Thymus (tissue), 11 donors: ENCODE results near the gene RTCA. TPM values are rescaled to one million over a fixed set of nuclear protein-coding genes. Genes with fewer than 3 reads are reported as not detected.
"Not testable (repeated sequence)": the region's sequence is repeated elsewhere in the genome, so short reads cannot be mapped to it uniquely, and the experiment has no call there.

Source experiments
- DNase-seq, 9 donors: peaks; one replicate each; pipeline ENCODE4 v3.0.0-alpha.2; 2013; ENCODE audit warnings: low spot score in 9 of 9, low read depth in 6 of 9, missing footprints in 1 of 9
- H3K27ac ChIP-seq, 2 donors: one replicate each; pipeline ENCODE4 v1.5.1; 2013; ENCODE audit warnings: control low read depth in 1 of 2, low read depth in 1 of 2, low read length in 1 of 2, mild to moderate bottlenecking in 1 of 2, moderate library complexity in 1 of 2
- H3K27me3 ChIP-seq, 2 donors: one replicate each; pipeline ENCODE4 v1.5.1; 2013; ENCODE audit warnings: low read length in 1 of 2; ENCODE audit not compliant: control insufficient read depth in 2 of 2, insufficient read depth in 1 of 2
- H3K36me3 ChIP-seq, 2 donors: one replicate each; pipeline ENCODE4 v1.5.1; 2013; ENCODE audit warnings: low read length in 1 of 2, mild to moderate bottlenecking in 1 of 2, moderate library complexity in 1 of 2; ENCODE audit not compliant: control insufficient read depth in 2 of 2, insufficient read depth in 2 of 2
- H3K4me1 ChIP-seq, 2 donors: one replicate each; pipeline ENCODE4 v1.5.1; 2013; ENCODE audit warnings: low read length in 2 of 2; ENCODE audit not compliant: control insufficient read depth in 2 of 2, insufficient read depth in 2 of 2
- H3K4me3 ChIP-seq, 2 donors: one replicate each; pipeline ENCODE4 v1.5.1; 2013; ENCODE audit warnings: low read length in 2 of 2, control low read depth in 1 of 2, mild to moderate bottlenecking in 1 of 2
- H3K9me3 ChIP-seq, 2 donors: one replicate each; pipeline ENCODE4 v1.5.1; 2013; ENCODE audit warnings: low read length in 1 of 2, mild to moderate bottlenecking in 1 of 2; ENCODE audit not compliant: control insufficient read depth in 2 of 2, insufficient read depth in 1 of 2
- WGBS: extraction: QIAGEN DNeasy Blood & Tissue Kit; methylation state at CpG from one replicate; pipeline ENCODE4 v1.1.7; 2013; 5-methylcytosine and 5-hydroxymethylcytosine counted together
- polyA plus RNA-seq: library from polyadenylated mRNA; stranded (reverse); fragments of 200-250 nt; gene quantifications from one replicate; pipeline ENCODE4 v1.2.3, GENCODE V29; 2013
- total RNA-seq: library from RNA; stranded (reverse); fragments of 120-200 nt; gene quantifications from one replicate; pipeline ENCODE4 v1.2.4, GENCODE V29; 2013
- donor health status: healthy.

The RTCA gene
- total and polyA plus RNA-seq, 2 donors: 29.5 to 35.3 TPM

DNA sequence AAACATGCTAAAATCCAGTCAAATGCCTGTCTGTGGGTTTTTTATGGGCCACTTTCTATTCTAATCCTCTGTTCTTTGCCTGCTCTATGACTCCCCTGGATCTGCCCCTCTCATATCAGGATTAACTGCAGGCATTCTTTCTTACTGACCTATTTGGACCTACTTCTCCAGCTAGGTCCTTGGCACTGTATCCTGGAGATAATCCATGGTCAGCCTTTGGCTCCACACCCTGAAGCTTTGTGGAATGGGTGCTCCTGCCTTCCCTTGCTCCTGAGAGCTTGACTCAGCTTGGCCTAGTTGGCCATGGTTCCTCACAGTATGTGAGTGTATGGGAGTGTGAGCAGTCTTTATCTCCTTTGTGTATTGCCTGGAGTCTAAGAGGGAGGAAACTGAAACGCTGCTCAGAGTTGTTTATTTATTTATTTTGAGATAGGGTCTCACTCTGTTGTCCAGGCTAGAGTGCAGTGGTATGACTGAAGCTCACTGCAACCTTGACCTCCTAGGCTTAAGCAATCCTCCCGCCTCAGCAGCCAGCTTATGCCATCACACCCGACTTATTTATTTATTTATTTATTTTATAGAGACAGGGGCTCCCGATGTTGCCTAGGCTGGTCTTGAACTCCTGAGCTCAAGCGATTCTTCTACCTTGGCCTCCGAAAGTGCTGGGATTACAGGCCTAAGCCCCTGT is 57.5 kb downstream of the RTCA start:
- no peak for DNase-seq
- H3K36me3 ChIP-seq: no peaks in the 10 kb centered on the region
- WGBS: 87% methylated on average over 6 of the region's 6 CpGs

DNA sequence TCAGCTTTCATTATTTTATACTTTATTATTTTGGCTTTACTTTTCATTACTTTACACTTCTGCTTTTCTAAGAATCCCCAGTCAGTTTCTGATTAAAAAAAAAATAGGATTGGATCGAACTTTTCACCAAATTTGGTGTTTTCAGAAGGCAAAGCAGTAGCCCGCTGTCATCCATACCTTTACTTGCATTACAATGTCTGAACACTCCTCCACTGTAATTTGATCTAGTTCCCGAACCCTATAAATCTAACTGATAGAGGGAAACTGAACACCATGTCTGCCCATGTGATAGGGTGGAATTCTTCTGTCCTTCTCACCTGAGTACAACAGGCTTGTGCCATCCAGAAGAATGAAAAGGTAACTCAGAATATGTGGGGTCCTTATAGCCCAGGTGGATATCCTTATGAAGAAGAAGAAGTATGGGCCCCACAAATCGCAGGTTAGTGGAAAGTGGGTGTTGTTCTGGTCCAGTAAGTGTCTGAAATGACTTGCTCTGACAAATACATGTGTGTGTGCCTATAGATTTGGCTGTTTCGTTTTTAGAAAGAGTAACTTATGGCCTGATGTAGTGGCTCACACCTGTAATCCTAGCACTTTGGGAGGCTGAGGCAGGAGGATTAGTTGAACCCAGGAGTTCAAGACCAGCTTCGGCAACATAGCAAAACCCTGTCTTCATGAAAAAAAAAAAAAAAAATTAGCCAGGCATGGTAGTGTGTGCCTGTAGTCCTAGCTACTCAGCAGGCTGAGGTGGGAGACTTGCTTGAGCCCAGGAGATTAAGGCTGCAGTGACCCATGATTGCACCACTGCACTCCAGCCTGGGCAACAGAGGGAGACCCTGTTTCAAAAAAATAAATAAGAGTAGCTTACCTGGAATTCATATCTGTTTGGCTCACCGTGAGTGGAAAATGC is 59.7 kb downstream of the RTCA start:
- H3K36me3 ChIP-seq: no peaks in the 10 kb centered on the region
- no peaks in the 10 kb centered on the region for H3K4me1 ChIP-seq
- 91% methylated on average over 7 of the region's 7 CpGs for WGBS
- H3K27me3 ChIP-seq: no peaks in the 10 kb centered on the region
- DNase-seq: no peak
- H3K4me3 ChIP-seq: no peak overlapping the region
- H3K27ac ChIP-seq: no peak overlapping the region
- no peaks in the 10 kb centered on the region for H3K9me3 ChIP-seq

More for the DNA sequence above, 57.5 kb downstream of the RTCA start:
- H3K27ac ChIP-seq: no peak overlapping the region
- H3K4me3 ChIP-seq: no peak overlapping the region
- no peaks in the 10 kb centered on the region for H3K27me3 ChIP-seq
- no peaks in the 10 kb centered on the region for H3K4me1 ChIP-seq
- peaks cover 0 to 3% of the 10 kb centered on the region in 2 donors for H3K9me3 ChIP-seq

DNA sequence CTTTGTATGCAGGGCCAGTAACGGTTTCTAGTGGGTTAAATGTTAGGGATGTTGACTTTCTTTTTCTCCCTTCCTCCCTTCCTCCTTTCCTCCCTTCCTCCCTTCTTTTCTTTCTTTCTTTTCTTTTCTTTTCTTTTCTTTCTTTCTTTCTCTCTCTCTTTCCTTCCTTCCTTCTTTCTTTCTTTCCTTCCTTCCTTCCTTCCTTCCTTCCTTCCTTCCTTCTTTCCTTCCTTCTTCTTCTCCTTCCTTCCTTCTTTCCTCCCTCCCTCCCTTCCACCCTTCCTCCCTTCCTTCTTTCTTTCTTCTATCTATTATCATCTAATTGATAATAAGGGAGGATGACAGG is 60.3 kb downstream of the RTCA start:
- not testable (repeated sequence) for H3K4me3 ChIP-seq, H3K9me3 ChIP-seq, H3K27me3 ChIP-seq, H3K27ac ChIP-seq, DNase-seq, H3K36me3 ChIP-seq, H3K4me1 ChIP-seq
- WGBS: 98% methylated on average over 1 of the region's 1 CpG

GRCh38 chr1:100328133-100328532 is 62.1 kb downstream of the RTCA start:
- 90% methylated on average over 1 of the region's 1 CpG for WGBS
- H3K27ac ChIP-seq: no peak overlapping the region

DNA sequence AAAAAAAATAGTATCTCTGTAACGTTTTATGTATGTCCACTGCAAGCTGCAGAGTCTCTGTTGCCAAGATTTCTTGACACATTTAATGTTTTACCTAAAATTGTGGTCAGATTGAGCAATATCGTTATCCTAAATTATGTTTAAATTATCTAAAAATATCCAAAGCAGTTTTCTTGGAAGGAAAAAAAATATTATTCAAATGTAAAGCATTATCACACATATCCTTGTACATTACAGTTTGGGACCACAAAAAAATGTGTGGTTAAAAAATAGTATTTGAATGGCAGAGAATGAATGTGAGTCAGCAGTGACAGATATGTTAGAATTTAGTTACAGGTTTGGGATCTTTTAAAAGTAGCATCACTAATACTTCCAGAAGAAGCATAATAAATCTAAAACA is 65.1 kb downstream of the RTCA start:
- not testable (repeated sequence) for H3K4me1 ChIP-seq, H3K4me3 ChIP-seq, H3K9me3 ChIP-seq, DNase-seq, H3K36me3 ChIP-seq, H3K27ac ChIP-seq, H3K27me3 ChIP-seq
- 66% methylated on average over 2 of the region's 2 CpGs for WGBS

More at GRCh38 chr1:100328133-100328532, 62.1 kb downstream of the RTCA start:
- no peaks in the 10 kb centered on the region for H3K4me1 ChIP-seq
- no peak for DNase-seq
- no peaks in the 10 kb centered on the region for H3K9me3 ChIP-seq
- H3K36me3 ChIP-seq: no peaks in the 10 kb centered on the region
- no peaks in the 10 kb centered on the region for H3K27me3 ChIP-seq
- H3K4me3 ChIP-seq: no peak overlapping the region

DNA sequence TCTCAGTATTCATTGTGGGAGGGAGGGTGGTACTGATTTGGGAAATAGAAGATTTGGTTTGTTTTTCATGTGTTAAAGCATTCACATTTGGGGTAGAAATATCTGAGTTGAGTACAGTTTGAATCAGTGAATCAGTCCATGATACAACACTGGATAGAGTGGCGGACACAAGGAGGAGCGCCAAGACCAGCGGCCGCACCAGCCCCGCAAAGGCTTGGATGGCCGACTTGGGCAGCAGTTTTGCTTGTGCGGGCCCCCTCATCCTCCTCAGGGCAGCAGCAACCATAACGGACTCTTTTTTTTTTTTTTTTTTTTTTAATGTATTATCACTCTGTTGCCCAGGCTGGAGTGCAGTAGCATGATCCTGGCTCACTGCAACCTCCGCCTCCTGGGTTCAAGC is 66.3 kb downstream of the RTCA start:
- Histone ChIP-seq H3K4me1 (no peaks in the 10 kb centered on the region), H3K4me3 (no peak overlapping the region), H3K27ac (no peak overlapping the region), H3K9me3 (no peaks in the 10 kb centered on the region), H3K27me3 (no peaks in the 10 kb centered on the region), H3K36me3 (no peaks in the 10 kb centered on the region)
- 93% methylated on average over 9 of the region's 9 CpGs for WGBS
- DNase-seq: no peak

DNA sequence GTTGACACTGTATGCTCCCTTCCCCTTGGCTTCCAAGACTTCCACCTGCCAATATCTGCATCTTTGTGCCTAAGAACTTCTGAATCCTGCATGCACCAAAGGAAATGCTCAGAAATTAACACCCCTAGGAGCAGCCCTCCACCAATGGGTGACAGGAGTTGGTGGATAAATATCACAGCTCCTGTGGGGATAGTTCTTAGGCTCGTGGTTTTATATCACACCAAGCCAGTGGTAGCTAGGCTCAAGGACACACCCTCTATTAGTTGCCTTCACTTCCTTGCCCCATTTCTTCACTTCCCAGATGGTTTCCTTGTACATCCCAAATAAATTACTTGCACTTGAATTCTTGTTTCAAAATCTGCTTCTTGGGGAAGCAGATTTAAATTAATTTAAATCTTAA is 69.4 kb downstream of the RTCA start:
- Histone ChIP-seq H3K27me3 (no peaks in the 10 kb centered on the region), H3K4me3 (no peak overlapping the region), H3K36me3 (no peaks in the 10 kb centered on the region), H3K9me3 (no peaks in the 10 kb centered on the region), H3K27ac (no peak overlapping the region), H3K4me1 (no peaks in the 10 kb centered on the region)
- DNase-seq: no peak
- WGBS: 90% methylated on average over 1 of the region's 1 CpG

DNA sequence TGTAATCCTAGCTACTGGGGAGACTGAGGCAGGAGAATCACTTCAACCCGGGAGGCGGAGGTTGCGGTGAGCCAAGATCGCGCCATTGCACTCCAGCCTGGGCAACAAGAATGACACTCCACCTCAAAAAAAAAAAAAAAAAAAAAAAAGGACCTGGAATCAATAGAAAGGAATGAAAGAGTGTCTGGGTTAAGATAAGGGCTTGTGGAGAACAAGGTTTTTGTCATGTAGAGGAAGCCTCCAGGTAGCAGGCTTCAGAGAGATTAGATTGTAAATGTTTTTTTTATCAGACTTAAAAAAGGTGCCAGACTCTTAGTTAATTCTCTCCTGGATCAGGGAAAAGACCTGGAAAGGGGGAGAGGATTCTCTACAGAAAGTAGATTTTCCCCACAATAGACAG is 71.9 kb downstream of the RTCA start:
- H3K4me1 ChIP-seq, DNase-seq, H3K4me3 ChIP-seq, H3K27ac ChIP-seq, H3K36me3 ChIP-seq, H3K27me3 ChIP-seq, H3K9me3 ChIP-seq: not testable (repeated sequence)
- WGBS: 98% methylated on average over 5 of the region's 5 CpGs

GRCh38 chr1:100339735-100340134 is 73.7 kb downstream of the RTCA start:
- H3K4me3 ChIP-seq, H3K4me1 ChIP-seq, H3K9me3 ChIP-seq, H3K27ac ChIP-seq, DNase-seq, H3K27me3 ChIP-seq, H3K36me3 ChIP-seq: not testable (repeated sequence)
- 98% methylated on average over 6 of the region's 6 CpGs for WGBS
